ENCODE measurements around the gene AGTPBP1. TPM values are rescaled to one million over a fixed set of nuclear protein-coding genes. Genes with fewer than 3 reads are reported as not detected.

AGTPBP1 gene
- total RNA-seq, 1 donor from 2014 or later = 34.4 TPM

Other genes with a start within 250 kb of the AGTPBP1 start
- gene NAA35, start 199.2 kb upstream of the AGTPBP1 start, total RNA-seq = 19.4 and 31.4 TPM in 2 replicates